Jurkat, Clone E6-1 (cell line): ENCODE results near the gene POLR2C.
"Not testable (repeated sequence)": the region's sequence is repeated elsewhere in the genome, so short reads cannot be mapped to it uniquely, and the experiment has no call there.

Source experiments
- DNase-seq: peaks from one replicate; pipeline ENCODE4 v3.0.0-alpha.2; 2011; ENCODE audit warnings: low read depth, low spot score
- H3K4me3 ChIP-seq: 2 replicates; pipeline ENCODE4 v1.5.1; 2011; ENCODE audit warnings: mild to moderate bottlenecking, low read length, control low read depth, moderate library complexity

POLR2C gene

GRCh38 chr16:57489229-57489628 is 26.8 kb downstream of the POLR2C start:
- no peak for DNase-seq
- H3K4me3 ChIP-seq = no peak overlapping the region

- DNase-seq = no peak
- no peak overlapping the region for H3K4me3 ChIP-seq
Observed at GRCh38 chr16:57493767-57494166, 31.3 kb downstream of the POLR2C start.

GRCh38 chr16:57497121-57497520 is 34.6 kb downstream of the POLR2C start:
- no peak overlapping the region for H3K4me3 ChIP-seq
- DNase-seq = no peak

GRCh38 chr16:57498031-57498430 is 35.6 kb downstream of the POLR2C start:
- no peak overlapping the region for H3K4me3 ChIP-seq
- no peak for DNase-seq

GRCh38 chr16:57499941-57500340 is 37.5 kb downstream of the POLR2C start:
- not testable (repeated sequence) for H3K4me3 ChIP-seq, DNase-seq

GRCh38 chr16:57500578-57501111 is 38.2 kb downstream of the POLR2C start:
- H3K4me3 ChIP-seq = no peak overlapping the region
- no peak for DNase-seq

GRCh38 chr16:57501492-57501891 is 39.0 kb downstream of the POLR2C start:
- H3K4me3 ChIP-seq = no peak overlapping the region
- no peak for DNase-seq

- no peak for DNase-seq
- no peak overlapping the region for H3K4me3 ChIP-seq
Observed at GRCh38 chr16:57502048-57502775, 39.7 kb downstream of the POLR2C start.

GRCh38 chr16:57503366-57503765 is 40.9 kb downstream of the POLR2C start:
- no peak for DNase-seq
- H3K4me3 ChIP-seq = no peak overlapping the region

GRCh38 chr16:57504001-57504400 is 41.5 kb downstream of the POLR2C start:
- H3K4me3 ChIP-seq = no peak overlapping the region
- DNase-seq = no peak

- H3K4me3 ChIP-seq = no peak overlapping the region
- no peak for DNase-seq
Observed at GRCh38 chr16:57504491-57504890, 42.0 kb downstream of the POLR2C start.

GRCh38 chr16:57505169-57505568 is 42.7 kb downstream of the POLR2C start:
- no peak for DNase-seq
- H3K4me3 ChIP-seq = no peak overlapping the region

- no peak for DNase-seq
- H3K4me3 ChIP-seq = no peak overlapping the region
Observed at GRCh38 chr16:57507136-57508034, 44.9 kb downstream of the POLR2C start.

GRCh38 chr16:57508035-57508425 is 45.6 kb downstream of the POLR2C start:
- DNase-seq = no peak

GRCh38 chr16:57509231-57509923 is 46.9 kb downstream of the POLR2C start:
- no peak for DNase-seq
- H3K4me3 ChIP-seq = no peak overlapping the region

More at GRCh38 chr16:57508035-57508425, 45.6 kb downstream of the POLR2C start:
- no peak overlapping the region for H3K4me3 ChIP-seq

- H3K4me3 ChIP-seq = no peak overlapping the region
- no peak for DNase-seq
Observed at GRCh38 chr16:57510016-57510871, 47.8 kb downstream of the POLR2C start.

- no peak for DNase-seq
- H3K4me3 ChIP-seq = no peak overlapping the region
Observed at GRCh38 chr16:57512296-57513001, 50.0 kb downstream of the POLR2C start.
